Nephron (organoid): ENCODE data around the gene MKNK1.

Experiments
- H3K27ac Mint-ChIP-seq, 3 experiments: 2 replicates each; pipeline ENCODE4 v1.8.0; 2020; ENCODE audit warnings: mixed read lengths in 3 of 3, mild to moderate bottlenecking in 2 of 3, moderate library complexity in 1 of 3
- H3K27me3 Mint-ChIP-seq: 2 replicates; pipeline ENCODE4 v1.8.0; 2021; ENCODE audit warnings: low read depth, mild to moderate bottlenecking, moderate library complexity, mixed read lengths
- H3K36me3 Mint-ChIP-seq: 2 replicates; pipeline ENCODE4 v1.8.0; 2020; ENCODE audit warnings: low read depth, mixed read lengths
- H3K4me1 Mint-ChIP-seq: 2 replicates; pipeline ENCODE4 v1.8.0; 2020; ENCODE audit warnings: mixed read lengths
- H3K4me3 Mint-ChIP-seq, 3 experiments: 2 replicates each; pipeline ENCODE4 v1.8.0; 2020; ENCODE audit warnings: mild to moderate bottlenecking in 3 of 3, mixed read lengths in 3 of 3, moderate library complexity in 2 of 3
- H3K9me3 Mint-ChIP-seq: 2 replicates; pipeline ENCODE4 v1.8.0; 2020; ENCODE audit warnings: mixed read lengths
- TF ChIP-seq, protein P1 (sequence below), 3 experiments: fragments of 200-600 bp; sonication (generic); IDR thresholded peaks; one replicate each; pipeline ENCODE4 v1.5.0; 2021; ENCODE audit warnings: antibody characterized with exemption in 3 of 3; ENCODE audit not compliant: unreplicated experiment in 3 of 3

Gene MKNK1

DNA sequence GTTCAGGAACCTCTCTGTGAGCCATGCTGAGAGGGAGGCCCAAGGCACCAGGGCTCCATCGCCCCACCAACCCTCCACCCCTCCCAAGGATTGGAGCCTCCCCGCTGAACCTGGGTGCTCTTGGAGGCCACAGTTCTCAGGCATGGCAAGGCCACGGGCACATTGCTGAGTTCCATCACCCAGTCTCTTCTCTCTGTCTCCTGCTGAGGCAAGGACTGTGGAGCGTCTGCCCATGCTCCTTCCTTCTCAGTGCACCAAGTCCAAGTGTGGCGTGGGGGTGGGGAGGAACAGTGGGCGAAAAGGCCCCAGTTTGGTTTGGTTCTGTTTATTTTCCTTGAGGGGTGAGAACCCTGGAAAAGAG, 49.9 kb downstream of the MKNK1 start:
- no peak overlapping the region for H3K27ac Mint-ChIP-seq
- H3K4me3 Mint-ChIP-seq = no peak overlapping the region
- peaks cover 12% of the 10 kb centered on the region for H3K4me1 Mint-ChIP-seq
- no peaks in the 10 kb centered on the region for H3K9me3 Mint-ChIP-seq
- TF ChIP-seq, protein P1, sequence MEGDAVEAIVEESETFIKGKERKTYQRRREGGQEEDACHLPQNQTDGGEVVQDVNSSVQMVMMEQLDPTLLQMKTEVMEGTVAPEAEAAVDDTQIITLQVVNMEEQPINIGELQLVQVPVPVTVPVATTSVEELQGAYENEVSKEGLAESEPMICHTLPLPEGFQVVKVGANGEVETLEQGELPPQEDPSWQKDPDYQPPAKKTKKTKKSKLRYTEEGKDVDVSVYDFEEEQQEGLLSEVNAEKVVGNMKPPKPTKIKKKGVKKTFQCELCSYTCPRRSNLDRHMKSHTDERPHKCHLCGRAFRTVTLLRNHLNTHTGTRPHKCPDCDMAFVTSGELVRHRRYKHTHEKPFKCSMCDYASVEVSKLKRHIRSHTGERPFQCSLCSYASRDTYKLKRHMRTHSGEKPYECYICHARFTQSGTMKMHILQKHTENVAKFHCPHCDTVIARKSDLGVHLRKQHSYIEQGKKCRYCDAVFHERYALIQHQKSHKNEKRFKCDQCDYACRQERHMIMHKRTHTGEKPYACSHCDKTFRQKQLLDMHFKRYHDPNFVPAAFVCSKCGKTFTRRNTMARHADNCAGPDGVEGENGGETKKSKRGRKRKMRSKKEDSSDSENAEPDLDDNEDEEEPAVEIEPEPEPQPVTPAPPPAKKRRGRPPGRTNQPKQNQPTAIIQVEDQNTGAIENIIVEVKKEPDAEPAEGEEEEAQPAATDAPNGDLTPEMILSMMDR (IDR thresholded peaks at IDR 0.05; ENCODE audit: unreplicated experiment in 3 of 3) = no peak
- peaks cover 4% of the 10 kb centered on the region for H3K36me3 Mint-ChIP-seq
- peaks cover 40% of the 10 kb centered on the region for H3K27me3 Mint-ChIP-seq

DNA sequence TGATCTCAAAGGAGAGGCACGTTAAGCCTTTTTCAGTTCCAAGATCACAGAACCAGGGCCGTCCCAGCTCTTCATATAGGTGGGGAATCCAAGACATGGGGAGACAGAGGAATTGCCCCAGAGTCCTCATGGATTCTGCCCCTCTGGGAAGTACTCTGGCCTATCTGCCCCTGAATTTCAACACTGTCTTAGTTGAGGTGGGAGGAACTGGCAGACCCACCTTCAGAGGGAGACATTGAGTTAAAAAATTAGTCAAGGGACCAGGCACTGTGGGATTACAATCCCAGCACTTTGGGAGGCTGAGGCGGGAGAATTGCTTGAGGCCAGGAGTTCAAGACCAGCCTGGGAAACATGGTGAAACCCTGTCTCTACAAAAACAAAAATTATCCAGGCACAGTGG, 50.6 kb downstream of the MKNK1 start:
- no peaks in the 10 kb centered on the region for H3K9me3 Mint-ChIP-seq
- peaks cover 12% of the 10 kb centered on the region for H3K4me1 Mint-ChIP-seq
- peaks cover 4% of the 10 kb centered on the region for H3K36me3 Mint-ChIP-seq
- no peak overlapping the region for H3K27ac Mint-ChIP-seq
- peaks cover 41% of the 10 kb centered on the region for H3K27me3 Mint-ChIP-seq
- H3K4me3 Mint-ChIP-seq = no peak overlapping the region
- TF ChIP-seq, protein P1 (IDR thresholded peaks at IDR 0.05; ENCODE audit: unreplicated experiment in 3 of 3) = no peak

DNA sequence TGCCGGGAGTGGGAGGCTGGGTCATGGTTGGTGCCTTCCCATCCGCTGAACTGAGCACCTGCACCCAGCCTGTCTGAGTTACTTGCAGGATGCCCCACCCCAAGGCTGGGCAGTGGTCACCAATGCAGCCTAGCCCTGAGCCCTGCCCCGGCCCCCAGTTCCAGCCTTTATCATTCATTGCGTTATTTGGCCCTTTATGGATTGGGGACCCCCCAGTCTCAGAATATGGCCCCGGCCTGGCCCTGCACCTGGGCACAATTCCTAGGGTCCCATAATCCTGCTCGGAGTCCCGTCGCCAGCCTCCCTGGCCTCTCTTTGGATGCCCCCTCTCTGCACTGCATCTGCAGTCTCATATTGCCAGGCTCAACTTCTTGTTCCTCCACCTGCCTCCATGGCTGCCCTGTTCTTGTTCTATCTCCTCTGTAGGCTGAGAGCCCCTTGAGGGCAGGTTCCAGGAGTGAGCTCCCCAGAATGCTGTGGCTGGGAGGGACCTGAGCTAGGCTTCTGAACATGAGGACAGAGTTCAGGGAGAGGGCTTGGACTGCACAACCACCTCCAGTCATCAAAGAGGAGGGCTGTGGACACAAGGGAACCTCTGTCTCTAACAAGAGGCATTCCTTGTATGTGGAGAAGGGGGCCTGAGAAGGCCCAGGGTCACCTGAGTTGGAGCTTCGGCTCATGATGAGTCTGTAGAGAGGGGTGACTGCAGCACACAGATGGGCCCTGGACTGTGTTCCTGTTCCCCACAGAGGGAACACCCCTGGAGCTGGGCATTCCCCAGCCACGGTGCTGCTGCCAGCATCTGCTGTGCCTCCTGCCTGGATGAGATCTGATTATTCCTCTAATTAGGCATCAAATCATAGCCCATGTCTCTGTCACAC, 51.5 kb downstream of the MKNK1 start:
- H3K27me3 Mint-ChIP-seq = peaks cover 48% of the 10 kb centered on the region
- H3K4me3 Mint-ChIP-seq = no peak overlapping the region
- no peaks in the 10 kb centered on the region for H3K36me3 Mint-ChIP-seq
- no peak overlapping the region for H3K27ac Mint-ChIP-seq
- H3K9me3 Mint-ChIP-seq = no peaks in the 10 kb centered on the region
- TF ChIP-seq, protein P1 (IDR thresholded peaks at IDR 0.05; ENCODE audit: unreplicated experiment in 3 of 3) = no peak
- H3K4me1 Mint-ChIP-seq = peaks cover 16% of the 10 kb centered on the region

DNA sequence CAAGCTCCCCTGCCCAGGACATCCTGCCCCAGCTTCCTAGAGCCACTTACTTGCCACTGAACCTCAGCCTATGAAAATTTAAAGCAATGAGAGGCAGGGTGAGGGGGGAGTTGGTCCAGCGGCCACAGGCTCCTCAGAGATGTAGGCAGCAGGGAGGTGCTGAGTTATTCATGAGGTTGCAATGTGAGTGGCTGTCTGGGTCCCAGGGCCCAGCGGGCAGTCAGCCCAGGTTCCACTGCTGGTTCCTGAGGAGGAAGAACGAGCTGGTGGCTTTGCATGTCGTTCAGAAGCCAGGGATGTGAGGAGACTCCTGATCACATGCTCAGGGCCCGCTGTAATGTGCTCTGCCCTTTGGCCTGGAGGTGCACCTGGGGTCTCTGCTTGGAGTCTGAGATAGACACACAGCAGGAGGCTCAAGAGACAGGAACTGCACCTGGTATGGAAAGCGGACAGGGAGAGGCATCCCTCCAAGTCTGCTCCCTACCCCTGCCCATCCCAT, 52.4 kb downstream of the MKNK1 start, which contains the start of gene KNCN:
Gene KNCN, minus strand, starts transcription at position 51 of the 499 bp plus-strand sequence. CDS start 432 bp downstream, outside the sequence.
- Mint-ChIP-seq H3K4me3 (no peak within 1 kb of the TSS), H3K36me3 (no peaks in the 10 kb centered on the region), H3K27ac (no peak within 1 kb of the TSS), H3K27me3 (peaks cover 57% of the 10 kb centered on the region), H3K9me3 (no peaks in the 10 kb centered on the region), H3K4me1 (peaks cover 16% of the 10 kb centered on the region)
- TF ChIP-seq, protein P1 (IDR thresholded peaks at IDR 0.05; ENCODE audit: unreplicated experiment in 3 of 3) = no peak

DNA sequence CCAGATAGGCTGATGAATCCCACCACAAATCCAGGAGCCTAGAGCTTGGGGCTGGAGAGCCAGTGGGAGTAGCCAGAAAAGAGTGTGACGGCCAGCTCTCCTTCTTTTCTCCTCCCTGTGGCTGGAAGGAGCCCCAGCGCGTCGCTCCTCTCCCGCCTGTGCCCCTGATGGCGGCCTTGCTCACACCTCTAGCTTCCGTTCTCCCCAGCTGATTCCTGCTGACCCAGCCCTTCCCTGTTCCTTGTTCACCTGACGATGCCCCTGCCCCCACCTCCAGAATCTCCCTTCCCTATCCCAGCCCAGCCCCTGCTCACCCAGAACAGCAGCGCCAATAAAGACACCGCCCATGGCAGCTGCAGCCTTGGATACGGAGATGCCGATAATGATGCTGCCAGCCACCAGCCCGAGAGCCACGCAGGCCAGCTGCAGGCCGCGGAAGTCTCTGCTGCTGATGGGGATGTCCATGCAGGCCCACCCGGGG, 53.3 kb downstream of the MKNK1 start:
- H3K4me3 Mint-ChIP-seq = no peak overlapping the region
- H3K9me3 Mint-ChIP-seq = no peaks in the 10 kb centered on the region

More for the DNA sequence above, 53.3 kb downstream of the MKNK1 start:
- H3K27me3 Mint-ChIP-seq = peaks cover 62% of the 10 kb centered on the region
- H3K36me3 Mint-ChIP-seq = no peaks in the 10 kb centered on the region
- TF ChIP-seq, protein P1 (IDR thresholded peaks at IDR 0.05; ENCODE audit: unreplicated experiment in 3 of 3) = no peak
- peaks cover 16% of the 10 kb centered on the region for H3K4me1 Mint-ChIP-seq
- no peak overlapping the region for H3K27ac Mint-ChIP-seq
